ENCODE measurements around the gene PRKAR1A. TPM values are rescaled to one million over a fixed set of nuclear protein-coding genes. Genes with fewer than 3 reads are reported as not detected.

PRKAR1A gene
- total and polyA plus RNA-seq, 2 of the 8 experiments (the other 6 are each of a cell fraction or from before 2014, with no cell fraction given) = 39.3 to 149 TPM

DNA sequence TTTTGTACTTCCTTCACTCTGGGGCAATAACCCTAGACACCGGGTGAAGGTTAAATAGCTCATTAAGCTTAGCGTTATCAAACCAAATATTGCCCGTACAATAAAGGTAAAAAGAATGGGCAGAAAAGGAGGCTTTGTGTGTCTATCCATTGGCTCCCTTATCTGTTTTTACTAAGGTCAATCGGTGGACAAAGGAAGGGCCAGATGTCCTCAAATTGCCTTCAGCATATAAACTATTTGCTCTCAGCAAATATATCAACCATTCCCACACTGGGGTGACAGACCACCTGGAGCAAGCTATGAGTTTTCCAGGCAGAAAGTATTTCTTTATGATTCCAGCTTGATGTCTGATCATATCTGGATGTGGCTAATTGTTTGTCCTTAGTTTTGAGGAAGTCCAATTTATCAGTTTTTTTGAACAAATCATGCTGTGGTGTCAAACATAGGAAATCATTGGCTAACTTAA, 29.6 kb upstream of the PRKAR1A start (continued):
- no peak for TF ChIP-seq E2F6 (IDR thresholded peaks at IDR 0.05)
- TF ChIP-seq GTF2F1 (IDR thresholded peaks at IDR 0.05; ENCODE audit: borderline replicate concordance, low read depth, low read length) = no peak
- no peak for TF ChIP-seq FOSL1 (IDR thresholded peaks at IDR 0.05; ENCODE audit: insufficient read depth, low read depth, low read length)
